GM10266 (cell line): ENCODE results near the gene GNG8.

Source experiments
- DNase-seq: peaks from one replicate; pipeline ENCODE4 v3.0.0; 2012; ENCODE audit errors: extremely low spot score
- TF ChIP-seq, protein P1 (sequence below): IDR thresholded peaks from 2 replicates; pipeline ENCODE4 v1.5.1; 2012; ENCODE audit warnings: mild to moderate bottlenecking, low read depth; ENCODE audit not compliant: control insufficient read depth, insufficient read depth; ENCODE audit errors: missing control alignments

The GNG8 gene

GRCh38 chr19:46585539-46585938 lies 50.5 kb downstream of the GNG8 start:
- no peak for DNase-seq
- TF ChIP-seq, protein P1, sequence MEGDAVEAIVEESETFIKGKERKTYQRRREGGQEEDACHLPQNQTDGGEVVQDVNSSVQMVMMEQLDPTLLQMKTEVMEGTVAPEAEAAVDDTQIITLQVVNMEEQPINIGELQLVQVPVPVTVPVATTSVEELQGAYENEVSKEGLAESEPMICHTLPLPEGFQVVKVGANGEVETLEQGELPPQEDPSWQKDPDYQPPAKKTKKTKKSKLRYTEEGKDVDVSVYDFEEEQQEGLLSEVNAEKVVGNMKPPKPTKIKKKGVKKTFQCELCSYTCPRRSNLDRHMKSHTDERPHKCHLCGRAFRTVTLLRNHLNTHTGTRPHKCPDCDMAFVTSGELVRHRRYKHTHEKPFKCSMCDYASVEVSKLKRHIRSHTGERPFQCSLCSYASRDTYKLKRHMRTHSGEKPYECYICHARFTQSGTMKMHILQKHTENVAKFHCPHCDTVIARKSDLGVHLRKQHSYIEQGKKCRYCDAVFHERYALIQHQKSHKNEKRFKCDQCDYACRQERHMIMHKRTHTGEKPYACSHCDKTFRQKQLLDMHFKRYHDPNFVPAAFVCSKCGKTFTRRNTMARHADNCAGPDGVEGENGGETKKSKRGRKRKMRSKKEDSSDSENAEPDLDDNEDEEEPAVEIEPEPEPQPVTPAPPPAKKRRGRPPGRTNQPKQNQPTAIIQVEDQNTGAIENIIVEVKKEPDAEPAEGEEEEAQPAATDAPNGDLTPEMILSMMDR = no peak
